Tibial nerve (tissue), 4 donors: ENCODE results near the gene WDR82. TPM values are rescaled to one million over a fixed set of nuclear protein-coding genes. Genes with fewer than 3 reads are reported as not detected.
"Not testable (repeated sequence)": the region's sequence is repeated elsewhere in the genome, so short reads cannot be mapped to it uniquely, and the experiment has no call there.

Experiments
- DNase-seq, 2 donors: peaks; one replicate each; pipeline ENCODE4 v3.0.0-alpha.2; 2019; ENCODE audit warnings: low spot score in 2 of 2
- H3K27ac ChIP-seq, 4 donors: fragments of 200-600 bp; sonication (generic) in 3 of 4; one replicate each; pipeline ENCODE4 v1.5.1; 2017 to 2019; ENCODE audit warnings: mild to moderate bottlenecking in 1 of 4
- H3K27me3 ChIP-seq, 2 donors: fragments of 200-600 bp; sonication (generic) in 1 of 2; one replicate each; pipeline versions ENCODE4 v1.5.1 to v1.6.0; 2017 to 2019
- H3K36me3 ChIP-seq, 3 donors: fragments of 200-600 bp; sonication (generic); one replicate each; pipeline ENCODE4 v1.5.1; 2018 to 2019
- H3K4me1 ChIP-seq, 4 donors: fragments of 200-600 bp; sonication (generic) in 3 of 4; one replicate each; pipeline ENCODE4 v1.5.1; 2017 to 2019
- H3K4me3 ChIP-seq, 4 donors: fragments of 200-600 bp; sonication (generic) in 3 of 4; one replicate each; pipeline ENCODE4 v1.5.1; 2017 to 2019; ENCODE audit warnings: mild to moderate bottlenecking in 1 of 4, moderate library complexity in 1 of 4
- H3K9me3 ChIP-seq, 4 donors: fragments of 200-600 bp; sonication (generic) in 3 of 4; one replicate each; pipeline ENCODE4 v1.5.1; 2017 to 2019
- CTCF ChIP-seq, 5 experiments: fragments of 200-600 bp in 3 of 5; fragments of 450-650 bp in 2 of 5; sonication (generic) in 3 of 5; IDR thresholded peaks; one replicate each; pipeline ENCODE4 v1.5.1; 2016 to 2019; ENCODE audit warnings: antibody characterized with exemption in 5 of 5, mild to moderate bottlenecking in 3 of 5, moderate library complexity in 2 of 5
- EP300 ChIP-seq, 2 donors: sonication (generic); formaldehyde crosslinking; IDR thresholded peaks; one replicate each; pipeline ENCODE4 v1.6.1; 2017; ENCODE audit warnings: antibody characterized with exemption in 2 of 2, mild to moderate bottlenecking in 1 of 2
- POLR2A ChIP-seq, 2 donors: fragments of 450-650 bp; IDR thresholded peaks; one replicate each; pipeline ENCODE4 v1.6.1; 2017; ENCODE audit warnings: antibody characterized with exemption in 2 of 2, mild to moderate bottlenecking in 2 of 2, moderate library complexity in 2 of 2
- WGBS, 2 donors: methylation state at CpG; one replicate each; pipeline ENCODE4 v1.1.5; 2018; 5-methylcytosine and 5-hydroxymethylcytosine counted together
- total RNA-seq, 4 donors: library from RNA; depleted of rRNA; stranded (reverse); fragments of >200 nt; gene quantifications; one replicate each; pipeline ENCODE4 v1.1.0, GENCODE V29; 2016

Gene WDR82
- total RNA-seq, 4 donors from 2014 or later, result 42.1 to 52.9 (median 48.6) TPM

DNA sequence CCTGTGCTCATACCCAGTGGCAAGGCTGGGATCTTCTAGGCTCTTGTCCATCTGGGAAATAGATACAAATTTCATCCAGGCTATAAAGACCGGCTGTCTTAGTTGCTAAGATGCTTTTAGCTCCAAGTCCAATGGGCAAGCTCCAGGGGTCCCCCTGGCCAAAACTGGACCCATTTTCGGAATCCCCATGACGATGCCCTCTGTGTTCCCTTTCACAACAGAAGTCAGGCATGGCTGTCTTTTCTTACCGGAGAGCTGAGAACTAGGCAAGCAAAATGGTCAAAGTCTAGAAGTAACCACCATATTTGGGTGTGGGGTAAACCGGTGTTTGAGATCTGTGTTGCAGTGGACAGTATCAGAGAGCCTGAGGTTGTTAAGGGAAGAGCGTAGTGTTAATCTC is 10.2 kb upstream of the WDR82 start:
- Histone ChIP-seq H3K4me1 (peaks cover 0 to 26% (median 14%) of the 10 kb centered on the region in 4 donors), H3K27me3 (no peaks in the 10 kb centered on the region), H3K9me3 (no peaks in the 10 kb centered on the region), H3K4me3 (peak overlapping the region in 2 of 4 donors; percentile 76 to 79), H3K27ac (peak overlapping the region in 2 of 4 donors; percentile 98), H3K36me3 (peaks cover 0 to 45% (median 11%) of the 10 kb centered on the region in 3 donors)
- no peak for DNase-seq
- TF ChIP-seq CTCF (IDR thresholded peaks at IDR 0.05) (no peak), EP300 (IDR thresholded peaks at IDR 0.05) (no peak), POLR2A (IDR thresholded peaks at IDR 0.05) (no peak)
- WGBS, 2 donors, result 91 to 95% methylated on average over 6 of the region's 6 CpGs

DNA sequence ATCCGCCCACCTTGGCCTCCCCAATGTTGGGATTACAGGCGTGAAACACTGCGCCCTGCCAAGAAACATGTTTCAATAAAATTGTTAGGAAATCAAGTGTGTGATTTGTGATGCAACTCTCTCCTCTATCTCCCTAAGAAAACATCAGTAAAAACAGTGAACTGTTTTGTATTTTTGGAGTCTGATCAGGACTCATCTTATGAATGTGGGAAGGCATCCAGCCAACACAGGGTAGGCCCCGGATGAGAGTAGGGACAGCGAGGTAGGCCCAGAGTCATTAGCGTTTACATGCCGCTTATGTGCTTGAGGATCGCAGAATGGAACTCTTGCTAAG is 8.3 kb upstream of the WDR82 start:
- WGBS, 2 donors, result 62 to 72% methylated on average over 8 of the region's 8 CpGs

DNA sequence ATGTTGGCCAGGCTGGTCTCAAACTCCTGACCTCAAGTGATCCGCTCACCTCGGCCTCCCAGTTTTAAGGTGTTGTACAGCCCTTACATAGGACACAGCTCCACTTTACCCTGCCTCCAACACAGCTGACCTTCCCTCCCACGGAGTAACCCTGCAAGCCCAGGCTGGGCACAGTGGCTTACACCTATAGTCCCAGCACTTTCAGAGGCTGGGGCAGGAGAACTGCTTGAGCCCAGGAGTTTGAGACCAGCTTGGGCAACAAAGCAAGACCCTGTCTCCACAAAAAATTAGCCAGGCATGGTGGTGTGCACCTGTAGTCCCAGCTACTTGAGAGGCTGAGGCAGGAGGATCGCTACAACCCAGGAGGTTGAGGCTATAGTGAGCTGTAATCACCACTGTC is 5.6 kb upstream of the WDR82 start:
- 90 to 93% methylated on average over 4 of the region's 4 CpGs for WGBS, 2 donors
- peaks cover 0 to 36% (median 22%) of the 10 kb centered on the region in 4 donors for H3K4me1 ChIP-seq
- not testable (repeated sequence) for H3K27ac ChIP-seq, H3K9me3 ChIP-seq, H3K4me3 ChIP-seq, DNase-seq, H3K27me3 ChIP-seq
- peaks cover 0 to 19% (median 0%) of the 10 kb centered on the region in 3 donors for H3K36me3 ChIP-seq

More for the DNA sequence above, 8.3 kb upstream of the WDR82 start:
- no peak for DNase-seq
- no peaks in the 10 kb centered on the region for H3K27me3 ChIP-seq
- TF ChIP-seq EP300 (IDR thresholded peaks at IDR 0.05), result peak in 1 of 2 donors; percentile 51
- no peak for TF ChIP-seq POLR2A (IDR thresholded peaks at IDR 0.05)
- H3K9me3 ChIP-seq, result no peaks in the 10 kb centered on the region
- H3K4me3 ChIP-seq, result peak overlapping the region; percentile 72 to 94 (median 78)
- peaks cover 0 to 26% (median 15%) of the 10 kb centered on the region in 4 donors for H3K4me1 ChIP-seq
- H3K27ac ChIP-seq, result peak overlapping the region in 3 of 4 donors; percentile 98 to 100 (median 98)
- peaks cover 0 to 35% (median 0%) of the 10 kb centered on the region in 3 donors for H3K36me3 ChIP-seq

GRCh38 chr3:52283306-52283705 is 4.9 kb upstream of the WDR82 start:
- WGBS, 2 donors, result 23 to 35% methylated on average over 1 of the region's 1 CpG
- Histone ChIP-seq H3K9me3 (no peaks in the 10 kb centered on the region), H3K27ac (no peak overlapping the region), H3K27me3 (no peaks in the 10 kb centered on the region), H3K4me1 (peaks cover 0 to 31% (median 19%) of the 10 kb centered on the region in 4 donors), H3K4me3 (no peak overlapping the region), H3K36me3 (peaks cover 0 to 19% (median 0%) of the 10 kb centered on the region in 3 donors)
- DNase-seq, result no peak
- TF ChIP-seq POLR2A (IDR thresholded peaks at IDR 0.05) (no peak), EP300 (IDR thresholded peaks at IDR 0.05) (no peak), CTCF (IDR thresholded peaks at IDR 0.05) (no peak)

DNA sequence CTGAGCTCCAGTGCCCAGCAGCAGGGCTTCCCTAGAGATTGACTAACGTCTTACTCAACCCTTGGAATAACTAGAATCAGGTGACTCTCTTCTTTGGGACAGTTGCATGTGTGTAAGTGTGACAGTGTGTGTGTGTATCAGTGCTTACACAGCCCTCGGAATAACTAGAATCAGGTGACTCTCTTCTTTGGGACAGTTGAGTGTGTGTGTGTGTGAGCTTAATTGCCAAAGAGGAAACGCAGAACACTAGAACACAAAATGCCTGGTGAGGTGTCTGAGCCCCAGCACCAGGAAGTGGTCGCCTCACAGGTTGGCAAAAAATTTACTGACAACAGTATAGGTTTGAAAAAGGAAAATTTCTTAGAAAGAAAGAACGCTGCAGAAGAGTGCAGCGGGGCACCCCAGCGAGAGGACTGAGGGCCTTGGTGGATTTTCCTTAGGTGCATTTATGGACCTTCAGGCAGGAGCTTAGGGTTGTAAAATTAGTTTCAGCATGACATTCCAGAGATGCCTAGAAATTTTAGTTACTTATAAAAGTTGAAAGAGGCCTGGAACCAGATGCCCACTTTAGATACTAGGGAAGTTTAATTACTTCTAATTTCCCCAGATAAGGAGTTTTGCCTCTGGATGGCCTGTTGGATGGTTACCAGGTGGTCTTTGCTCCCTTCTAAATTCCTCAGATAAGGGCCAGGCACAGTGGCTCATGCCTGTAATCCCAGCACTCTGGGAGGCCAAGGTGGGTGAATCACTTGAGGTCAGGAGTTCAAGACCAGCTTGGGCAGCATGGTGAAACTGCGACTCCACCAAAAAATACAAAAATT is 3.7 kb upstream of the WDR82 start:
- peaks cover 0 to 29% (median 19%) of the 10 kb centered on the region in 4 donors for H3K4me1 ChIP-seq
- 60 to 63% methylated on average over 8 of the region's 8 CpGs for WGBS, 2 donors
- no peaks in the 10 kb centered on the region for H3K9me3 ChIP-seq
- no peak overlapping the region for H3K4me3 ChIP-seq
- no peaks in the 10 kb centered on the region for H3K27me3 ChIP-seq
- peaks cover 0 to 19% (median 0%) of the 10 kb centered on the region in 3 donors for H3K36me3 ChIP-seq
- peak overlapping the region in 1 of 4 donors; percentile 29 for H3K27ac ChIP-seq
- no peak for DNase-seq
- no peak for TF ChIP-seq CTCF (IDR thresholded peaks at IDR 0.05)
- TF ChIP-seq POLR2A (IDR thresholded peaks at IDR 0.05), result no peak
- no peak for TF ChIP-seq EP300 (IDR thresholded peaks at IDR 0.05)

DNA sequence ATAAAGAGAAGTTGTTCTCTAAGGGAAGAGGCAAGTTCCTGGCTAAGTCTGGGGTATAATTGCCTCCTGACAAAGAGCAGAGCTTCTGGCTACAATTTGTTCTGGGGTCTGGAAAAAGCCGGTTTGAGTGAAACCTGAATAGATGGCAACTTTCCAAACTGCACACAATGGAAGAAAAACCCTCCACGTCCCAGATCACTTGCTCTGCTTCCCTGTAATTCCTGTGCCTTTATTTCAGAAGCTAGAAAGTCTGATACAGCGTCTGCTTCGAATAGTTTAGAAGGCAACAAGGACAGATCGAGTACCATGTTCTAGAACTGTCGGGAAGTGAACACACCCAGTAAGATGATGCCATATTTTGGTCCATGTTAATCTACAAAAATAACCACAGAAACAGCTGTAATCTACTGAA is 1.6 kb upstream of the WDR82 start:
- H3K36me3 ChIP-seq, result peaks cover 0 to 19% (median 0%) of the 10 kb centered on the region in 3 donors
- peak overlapping the region in 1 of 4 donors; percentile 11 for H3K4me3 ChIP-seq
- H3K4me1 ChIP-seq, result peaks cover 0 to 40% (median 26%) of the 10 kb centered on the region in 4 donors
- no peak for DNase-seq
- no peaks in the 10 kb centered on the region for H3K27me3 ChIP-seq
- no peak for TF ChIP-seq POLR2A (IDR thresholded peaks at IDR 0.05)
- peak in 1 of 2 donors; percentile 52 for TF ChIP-seq EP300 (IDR thresholded peaks at IDR 0.05)
- 6 to 24% methylated on average over 6 of the region's 6 CpGs for WGBS, 2 donors
- H3K27ac ChIP-seq, result peak overlapping the region; percentile 83 to 97 (median 93)
- H3K9me3 ChIP-seq, result no peaks in the 10 kb centered on the region
